Neutrophil (primary cell): ENCODE results near the gene SLC12A2.

Experiments
- H3K27ac ChIP-seq: fragments of 200-600 bp; sonication (generic); 2 replicates; pipeline ENCODE4 v1.5.1; 2016; ENCODE audit warnings: mild to moderate bottlenecking, moderate library complexity
- H3K27me3 ChIP-seq: fragments of 200-600 bp; sonication (generic); 2 replicates; pipeline ENCODE4 v1.6.0; 2016; ENCODE audit warnings: mild to moderate bottlenecking
- H3K36me3 ChIP-seq: fragments of 200-600 bp; sonication (generic); 2 replicates; pipeline ENCODE4 v1.5.1; 2017
- H3K4me1 ChIP-seq, 2 experiments: fragments of 200-600 bp in 1 of 2; sonication (generic) in 1 of 2; 1 replicate in 1 of 2; 2 replicates in 1 of 2; pipeline versions ENCODE4 v1.5.1 to v1.6.1; 2013 to 2016; ENCODE audit warnings: low read depth in 1 of 2, low read length in 1 of 2, mild to moderate bottlenecking in 1 of 2, moderate library complexity in 1 of 2; ENCODE audit not compliant: control insufficient read depth in 1 of 2, insufficient read depth in 1 of 2
- H3K4me3 ChIP-seq, 2 experiments: fragments of 200-600 bp in 1 of 2; sonication (generic) in 1 of 2; 1 replicate in 1 of 2; 2 replicates in 1 of 2; pipeline ENCODE4 v1.5.1; 2013 to 2016; ENCODE audit warnings: low read depth in 1 of 2, low read length in 1 of 2, mild to moderate bottlenecking in 1 of 2, moderate library complexity in 1 of 2
- H3K9me3 ChIP-seq: fragments of 200-600 bp; sonication (generic); 2 replicates; pipeline ENCODE4 v1.5.1; 2016
- TF ChIP-seq, protein P1 (sequence below): fragments of 200-600 bp; sonication (generic); IDR thresholded peaks from 2 replicates; pipeline ENCODE4 v1.5.1; 2016; ENCODE audit warnings: antibody characterized with exemption

Gene SLC12A2

DNA sequence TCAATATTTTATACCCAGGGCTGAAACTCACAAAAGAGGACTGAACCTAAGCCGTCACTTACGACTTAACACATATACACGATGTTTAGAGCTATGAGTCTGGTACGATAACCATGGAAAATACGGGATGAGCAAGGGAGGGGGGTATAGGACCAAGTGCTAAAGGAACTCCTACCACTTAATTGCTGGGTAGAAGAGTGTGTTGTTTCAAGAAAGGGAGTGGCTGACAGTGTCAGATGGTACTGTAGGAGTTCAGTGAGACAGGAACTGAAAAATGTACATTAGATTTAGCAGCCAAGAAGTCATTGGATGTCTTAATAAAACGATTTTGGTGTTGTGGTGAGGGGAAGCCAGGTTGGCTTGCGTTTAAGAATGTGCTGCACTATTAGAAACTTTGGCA lies 21.6 kb downstream of the SLC12A2 start:
- TF ChIP-seq, protein P1, sequence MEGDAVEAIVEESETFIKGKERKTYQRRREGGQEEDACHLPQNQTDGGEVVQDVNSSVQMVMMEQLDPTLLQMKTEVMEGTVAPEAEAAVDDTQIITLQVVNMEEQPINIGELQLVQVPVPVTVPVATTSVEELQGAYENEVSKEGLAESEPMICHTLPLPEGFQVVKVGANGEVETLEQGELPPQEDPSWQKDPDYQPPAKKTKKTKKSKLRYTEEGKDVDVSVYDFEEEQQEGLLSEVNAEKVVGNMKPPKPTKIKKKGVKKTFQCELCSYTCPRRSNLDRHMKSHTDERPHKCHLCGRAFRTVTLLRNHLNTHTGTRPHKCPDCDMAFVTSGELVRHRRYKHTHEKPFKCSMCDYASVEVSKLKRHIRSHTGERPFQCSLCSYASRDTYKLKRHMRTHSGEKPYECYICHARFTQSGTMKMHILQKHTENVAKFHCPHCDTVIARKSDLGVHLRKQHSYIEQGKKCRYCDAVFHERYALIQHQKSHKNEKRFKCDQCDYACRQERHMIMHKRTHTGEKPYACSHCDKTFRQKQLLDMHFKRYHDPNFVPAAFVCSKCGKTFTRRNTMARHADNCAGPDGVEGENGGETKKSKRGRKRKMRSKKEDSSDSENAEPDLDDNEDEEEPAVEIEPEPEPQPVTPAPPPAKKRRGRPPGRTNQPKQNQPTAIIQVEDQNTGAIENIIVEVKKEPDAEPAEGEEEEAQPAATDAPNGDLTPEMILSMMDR: no peak

DNA sequence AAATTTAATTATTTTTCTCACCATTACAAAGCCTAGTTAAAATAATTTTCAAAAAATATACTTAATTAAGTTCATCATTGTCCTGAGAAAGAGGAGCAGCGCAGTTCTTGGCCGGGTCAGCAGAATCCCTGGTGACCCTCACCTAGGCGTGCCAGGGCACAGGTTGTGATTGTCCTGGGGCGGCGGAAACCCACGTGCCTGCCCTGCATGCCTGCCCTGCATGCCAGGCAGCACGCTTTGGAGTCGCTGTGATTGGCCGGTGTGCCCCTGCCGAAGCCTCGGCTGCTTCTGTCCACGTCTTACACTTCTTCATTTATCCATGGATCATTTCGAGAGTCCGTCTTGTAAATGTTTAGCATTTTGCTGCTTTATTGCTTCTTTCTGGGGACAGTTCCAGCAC lies 25.6 kb downstream of the SLC12A2 start:
- Histone ChIP-seq H3K27ac (no peak overlapping the region), H3K27me3 (no peaks in the 10 kb centered on the region), H3K4me3 (no peak overlapping the region), H3K36me3 (no peaks in the 10 kb centered on the region), H3K4me1 (peaks cover 5 to 18% of the 10 kb centered on the region in 2 experiments), H3K9me3 (no peaks in the 10 kb centered on the region)
- TF ChIP-seq, protein P1: no peak

More for the DNA sequence above, 21.6 kb downstream of the SLC12A2 start:
- no peaks in the 10 kb centered on the region for H3K36me3 ChIP-seq
- no peaks in the 10 kb centered on the region for H3K27me3 ChIP-seq
- peaks cover 5 to 18% of the 10 kb centered on the region in 2 experiments for H3K4me1 ChIP-seq
- H3K27ac ChIP-seq: no peak overlapping the region
- no peaks in the 10 kb centered on the region for H3K9me3 ChIP-seq
- H3K4me3 ChIP-seq: no peak overlapping the region

DNA sequence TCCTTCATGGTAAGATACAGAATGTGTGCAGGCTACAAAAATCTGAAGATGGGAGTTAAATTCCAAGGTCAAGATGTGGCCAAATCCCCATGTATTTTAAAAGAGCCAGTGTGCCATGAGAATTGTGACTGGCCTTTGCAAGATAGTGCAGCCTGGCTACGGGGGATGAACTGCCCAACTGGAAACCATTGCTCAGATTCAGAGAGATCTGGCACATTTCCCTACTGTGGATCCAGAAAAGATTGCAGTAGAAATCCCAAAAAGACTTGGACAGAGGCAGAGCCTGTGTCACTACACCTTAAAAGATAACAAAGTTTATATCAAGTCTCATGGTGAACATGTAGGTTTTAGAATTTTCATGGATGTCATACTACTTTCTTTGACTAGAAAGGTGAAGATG lies 26.2 kb downstream of the SLC12A2 start:
- Histone ChIP-seq H3K27ac (no peak overlapping the region), H3K36me3 (peaks cover 4% of the 10 kb centered on the region), H3K4me3 (no peak overlapping the region), H3K4me1 (peaks cover 5 to 18% of the 10 kb centered on the region in 2 experiments), H3K9me3 (no peaks in the 10 kb centered on the region), H3K27me3 (no peaks in the 10 kb centered on the region)
- TF ChIP-seq, protein P1: no peak

DNA sequence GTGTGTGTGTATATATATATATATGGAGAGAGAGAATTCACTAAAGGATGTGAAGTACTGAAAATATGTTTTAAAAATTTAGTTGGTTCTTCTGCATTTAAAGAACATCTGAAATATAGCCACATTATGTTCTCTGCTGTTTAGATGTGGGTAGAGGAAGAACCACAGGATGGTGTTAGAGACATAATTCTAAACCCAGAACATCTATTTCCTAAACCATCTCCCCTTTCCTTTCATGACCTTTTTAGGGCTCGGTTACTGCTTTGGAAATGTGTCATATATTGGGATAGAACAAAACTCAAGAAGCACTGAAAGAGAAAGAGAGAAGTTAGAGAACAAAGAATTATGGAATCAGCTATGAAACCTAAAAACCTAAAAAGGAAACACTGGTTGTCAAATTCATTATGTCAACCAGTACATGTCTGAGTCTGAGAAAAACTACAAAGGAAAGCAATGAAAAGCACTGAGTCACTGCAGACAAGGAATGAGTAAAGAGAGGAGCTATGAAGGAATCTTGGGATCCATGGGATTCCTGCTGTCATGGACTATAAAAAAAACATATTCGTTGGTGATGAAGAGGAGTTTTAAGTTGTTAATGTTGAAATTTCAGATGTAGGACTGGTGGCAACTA lies 28.4 kb downstream of the SLC12A2 start:
- peaks cover 5 to 18% of the 10 kb centered on the region in 2 experiments for H3K4me1 ChIP-seq
- TF ChIP-seq, protein P1: no peak
- no peaks in the 10 kb centered on the region for H3K27me3 ChIP-seq
- H3K4me3 ChIP-seq: no peak overlapping the region
- H3K9me3 ChIP-seq: no peaks in the 10 kb centered on the region
- no peak overlapping the region for H3K27ac ChIP-seq
- H3K36me3 ChIP-seq: peaks cover 16% of the 10 kb centered on the region

DNA sequence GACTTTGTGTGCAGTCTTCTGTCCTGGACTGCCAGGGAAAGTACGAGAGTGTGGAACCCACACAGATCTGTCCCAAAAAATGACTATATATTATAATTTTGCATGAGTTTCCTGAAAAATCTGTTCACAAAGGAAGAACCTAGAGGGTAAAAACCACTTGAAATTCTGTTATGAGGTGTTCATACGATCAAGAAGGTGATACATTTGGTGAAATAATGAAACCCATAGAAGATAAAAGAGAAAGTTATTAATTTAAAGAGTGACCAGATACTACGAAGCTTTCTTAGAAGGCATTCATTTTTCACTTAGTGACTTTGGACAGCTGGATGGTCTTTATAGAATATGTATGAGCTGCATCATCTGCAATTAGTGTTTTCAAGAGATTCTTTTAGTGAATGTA lies 32.9 kb downstream of the SLC12A2 start:
- H3K36me3 ChIP-seq: peaks cover 16% of the 10 kb centered on the region
- H3K27me3 ChIP-seq: no peaks in the 10 kb centered on the region
- no peaks in the 10 kb centered on the region for H3K9me3 ChIP-seq
- H3K4me1 ChIP-seq: no peaks in the 10 kb centered on the region
- TF ChIP-seq, protein P1: no peak
- no peak overlapping the region for H3K27ac ChIP-seq
- no peak overlapping the region for H3K4me3 ChIP-seq
